OCI-LY1 (cell line): ENCODE data around the gene KAT7.

Source experiments
- CTCF ChIP-seq: fragments of 200-600 bp; sonication (generic), shearing (Covaris generic); IDR thresholded peaks from 2 replicates; pipeline ENCODE4 v1.5.1; 2017; ENCODE audit warnings: mild to moderate bottlenecking, antibody characterized with exemption, low read length, moderate library complexity, mixed read lengths
- EZH2 ChIP-seq: fragments of 200-600 bp; sonication (generic), shearing (Covaris generic); IDR thresholded peaks from 2 replicates; pipeline ENCODE4 v1.8.0; 2017; ENCODE audit warnings: borderline replicate concordance, mixed run types, mild to moderate bottlenecking, antibody characterized with exemption, low read length, moderate library complexity, mixed read lengths

GRCh38 chr17:49760296-49760695, 28.2 kb upstream of the KAT7 start:
- TF ChIP-seq CTCF (no peak), EZH2 (no peak)
